BE2C (cell line): ENCODE results near the gene ACBD6.
A peak's percentile ranks its signal among the peaks of the same experiment; 100 is the strongest.

Experiments
- DNase-seq: peaks from one replicate; pipeline ENCODE4 v3.0.0-alpha.2; 2020
- H3K27me3 ChIP-seq: fragments of 250-450 bp; sonication (Bioruptor Pico); 2 replicates; pipeline ENCODE4 v1.5.1; 2020; ENCODE audit warnings: mild to moderate bottlenecking
- H3K36me3 ChIP-seq: fragments of 250-450 bp; sonication (Bioruptor Pico); 2 replicates; pipeline ENCODE4 v1.5.1; 2020; ENCODE audit warnings: mild to moderate bottlenecking
- H3K4me1 ChIP-seq: fragments of 250-450 bp; sonication (Bioruptor Pico); 2 replicates; pipeline ENCODE4 v1.5.1; 2020
- H3K4me3 ChIP-seq: 2 replicates; pipeline ENCODE4 v1.5.1; 2011; ENCODE audit warnings: low read depth, low read length
- H3K9me3 ChIP-seq: fragments of 250-450 bp; sonication (Bioruptor Pico); 2 replicates; pipeline ENCODE4 v1.5.1; 2020
- TF ChIP-seq, protein P1 (sequence below): IDR thresholded peaks from 2 replicates; pipeline ENCODE4 v1.5.1; 2012; ENCODE audit warnings: mild to moderate bottlenecking, low read depth, low read length

ACBD6 gene

DNA sequence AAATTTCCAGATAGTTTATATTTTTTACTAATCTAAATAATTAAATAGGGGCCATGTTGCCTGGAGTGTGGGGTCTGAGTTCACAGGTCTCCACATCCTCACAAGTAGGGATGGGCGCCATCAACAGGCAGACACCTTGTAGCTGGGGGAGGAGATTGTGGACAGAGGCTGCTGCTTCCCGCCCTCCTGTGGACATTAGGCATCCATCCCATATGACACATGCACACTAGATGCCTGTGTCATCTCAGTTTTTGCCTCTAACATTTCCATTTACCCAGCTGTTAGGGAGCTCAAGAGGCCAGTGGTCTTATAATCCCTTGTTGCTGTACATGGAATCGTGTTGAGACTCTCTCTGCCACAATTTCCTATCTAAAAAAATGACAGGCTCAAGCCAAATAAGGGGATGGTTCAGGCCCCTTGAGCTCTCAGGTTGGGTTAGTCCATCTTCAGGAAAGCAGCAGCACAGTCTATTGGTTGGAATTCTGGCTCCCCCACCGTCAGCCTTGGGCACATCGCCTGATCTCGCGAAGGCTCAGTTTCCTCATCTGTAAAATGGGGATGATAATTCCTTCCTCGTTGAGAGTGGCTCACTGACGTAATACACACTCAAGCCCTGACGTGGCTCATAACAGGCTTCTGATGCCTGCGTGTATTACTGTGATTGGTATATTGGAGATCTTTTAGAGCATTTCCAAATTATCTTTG, 258.7 kb downstream of the ACBD6 start:
- DNase-seq, result no peak
- Histone ChIP-seq H3K27me3 (peaks cover 43% of the 10 kb centered on the region), H3K36me3 (no peaks in the 10 kb centered on the region), H3K4me3 (no peak overlapping the region), H3K9me3 (no peaks in the 10 kb centered on the region), H3K4me1 (no peaks in the 10 kb centered on the region)
- TF ChIP-seq, protein P1, sequence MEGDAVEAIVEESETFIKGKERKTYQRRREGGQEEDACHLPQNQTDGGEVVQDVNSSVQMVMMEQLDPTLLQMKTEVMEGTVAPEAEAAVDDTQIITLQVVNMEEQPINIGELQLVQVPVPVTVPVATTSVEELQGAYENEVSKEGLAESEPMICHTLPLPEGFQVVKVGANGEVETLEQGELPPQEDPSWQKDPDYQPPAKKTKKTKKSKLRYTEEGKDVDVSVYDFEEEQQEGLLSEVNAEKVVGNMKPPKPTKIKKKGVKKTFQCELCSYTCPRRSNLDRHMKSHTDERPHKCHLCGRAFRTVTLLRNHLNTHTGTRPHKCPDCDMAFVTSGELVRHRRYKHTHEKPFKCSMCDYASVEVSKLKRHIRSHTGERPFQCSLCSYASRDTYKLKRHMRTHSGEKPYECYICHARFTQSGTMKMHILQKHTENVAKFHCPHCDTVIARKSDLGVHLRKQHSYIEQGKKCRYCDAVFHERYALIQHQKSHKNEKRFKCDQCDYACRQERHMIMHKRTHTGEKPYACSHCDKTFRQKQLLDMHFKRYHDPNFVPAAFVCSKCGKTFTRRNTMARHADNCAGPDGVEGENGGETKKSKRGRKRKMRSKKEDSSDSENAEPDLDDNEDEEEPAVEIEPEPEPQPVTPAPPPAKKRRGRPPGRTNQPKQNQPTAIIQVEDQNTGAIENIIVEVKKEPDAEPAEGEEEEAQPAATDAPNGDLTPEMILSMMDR, result 0 out of 2 replicates have a peak, but pooled peaks have one; percentile 8

DNA sequence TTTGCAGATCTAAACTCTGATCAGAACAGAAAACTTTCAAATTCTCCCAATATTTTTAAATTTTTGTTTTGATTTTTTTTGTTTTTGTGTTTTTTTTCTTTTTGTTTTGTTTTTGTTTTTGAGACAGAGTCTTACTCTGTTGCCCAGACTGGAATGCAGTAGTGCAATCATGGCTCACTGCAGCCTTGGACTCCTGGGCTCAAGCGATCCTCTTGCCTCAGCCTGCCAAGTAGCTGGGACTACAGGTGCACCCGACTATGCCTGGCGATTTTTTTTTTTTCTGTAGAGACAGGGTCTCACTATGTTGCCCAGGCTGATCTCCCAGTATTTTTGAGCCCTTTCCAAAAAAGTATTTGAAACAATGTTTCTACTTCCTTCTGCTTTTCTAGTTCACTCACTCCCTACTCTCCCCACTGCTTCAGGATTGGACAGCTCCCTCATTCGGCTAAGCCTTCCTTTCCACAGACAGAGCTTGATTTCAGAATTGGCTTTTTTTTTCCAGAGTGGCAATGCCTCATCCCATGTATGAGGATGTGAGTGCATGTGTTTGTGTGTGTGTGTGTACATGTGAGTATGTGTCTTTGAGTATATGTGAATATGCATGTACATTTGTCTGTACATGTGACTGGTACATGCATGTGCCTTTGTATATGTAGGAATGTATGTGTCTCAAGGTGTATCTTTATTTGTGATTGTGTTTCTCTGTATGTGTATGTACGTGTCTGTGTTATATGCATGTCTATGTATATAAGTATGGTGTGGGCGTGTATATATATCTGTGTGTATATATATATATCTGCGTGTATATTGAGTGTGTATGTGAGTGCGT, 260.4 kb downstream of the ACBD6 start:
- Histone ChIP-seq H3K9me3 (no peaks in the 10 kb centered on the region), H3K4me1 (no peaks in the 10 kb centered on the region), H3K27me3 (peaks cover 60% of the 10 kb centered on the region), H3K36me3 (no peaks in the 10 kb centered on the region), H3K4me3 (no peak overlapping the region)
- TF ChIP-seq, protein P1, result no peak
- no peak for DNase-seq

DNA sequence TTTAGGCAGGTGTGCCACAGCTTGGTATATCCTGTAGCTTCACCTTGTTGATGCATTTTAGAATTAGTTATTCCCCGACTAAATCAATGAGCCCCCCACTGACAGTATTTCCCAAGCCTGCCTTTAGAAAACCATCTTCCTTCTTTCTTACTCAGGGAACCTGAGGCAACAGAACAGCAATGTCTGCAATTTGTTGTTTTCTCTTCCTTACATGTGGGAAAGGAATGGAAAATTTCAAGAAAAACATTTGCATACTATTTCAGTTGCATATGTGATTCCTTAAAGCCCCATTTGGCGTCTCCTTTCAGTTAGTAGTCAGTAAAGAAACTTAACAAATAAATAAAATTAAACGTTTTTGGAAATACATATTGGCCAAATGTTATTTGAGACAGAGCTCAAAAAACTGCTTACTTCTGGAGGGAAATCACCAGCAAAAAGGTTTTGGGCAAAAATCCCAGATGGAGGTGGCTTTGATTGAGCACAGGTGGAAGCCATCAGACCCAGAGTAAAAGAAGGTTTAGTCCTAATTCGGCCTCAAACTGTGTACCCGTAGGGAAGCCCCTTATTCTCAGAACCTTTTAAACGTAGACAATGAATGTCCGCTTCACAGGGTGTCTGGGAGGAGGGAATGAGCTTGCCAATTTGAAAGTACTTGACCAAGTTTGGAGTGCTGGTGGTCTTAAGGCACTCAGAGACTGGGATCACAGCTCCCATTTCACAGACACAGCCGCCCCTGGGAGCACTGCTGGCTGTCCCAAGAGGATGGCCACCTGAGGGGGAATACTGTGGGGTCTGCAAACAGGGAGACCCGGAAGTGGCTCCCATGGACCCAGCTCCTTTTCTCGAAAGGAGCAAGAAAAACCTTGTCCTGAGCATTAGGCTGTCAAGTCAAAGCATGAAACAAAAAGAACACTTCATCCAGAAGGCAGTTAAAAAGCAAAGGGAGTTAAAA, 263.0 kb downstream of the ACBD6 start:
- TF ChIP-seq, protein P1, result no peak
- no peaks in the 10 kb centered on the region for H3K36me3 ChIP-seq
- H3K9me3 ChIP-seq, result no peaks in the 10 kb centered on the region
- H3K4me3 ChIP-seq, result no peak overlapping the region
- no peak for DNase-seq
- H3K4me1 ChIP-seq, result no peaks in the 10 kb centered on the region
- H3K27me3 ChIP-seq, result peaks cover 85% of the 10 kb centered on the region

DNA sequence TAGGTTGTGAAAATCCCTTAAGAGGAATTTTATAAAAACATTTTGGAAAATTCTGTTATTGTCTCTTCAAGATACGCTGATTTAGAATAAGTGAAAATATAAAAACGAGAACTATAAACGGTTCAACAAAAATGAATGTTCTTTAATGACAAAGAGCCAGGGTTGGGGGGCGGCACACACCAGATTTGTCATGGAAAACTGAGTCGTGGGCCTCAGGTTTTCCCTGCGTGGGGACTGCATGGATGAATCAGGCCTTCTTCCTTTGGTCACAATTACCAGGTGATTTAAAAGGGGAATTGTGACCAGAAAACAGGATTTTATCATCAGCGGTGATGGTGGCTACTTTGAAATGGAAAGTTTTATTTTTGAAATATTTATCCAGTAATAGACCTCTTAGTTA, 263.7 kb downstream of the ACBD6 start:
- Histone ChIP-seq H3K4me3 (no peak overlapping the region), H3K4me1 (no peaks in the 10 kb centered on the region), H3K36me3 (no peaks in the 10 kb centered on the region), H3K27me3 (peaks cover 89% of the 10 kb centered on the region), H3K9me3 (no peaks in the 10 kb centered on the region)
- DNase-seq, result no peak
- TF ChIP-seq, protein P1, result no peak
